Activated T-cell treated with anti-CD3 and anti-CD28 coated beads for 4 hours (primary cell): ENCODE results near the gene LMAN2.

Experiments
- DNase-seq: peaks from one replicate; pipeline ENCODE4 v3.0.0-alpha.2; 2020

The LMAN2 gene

DNA sequence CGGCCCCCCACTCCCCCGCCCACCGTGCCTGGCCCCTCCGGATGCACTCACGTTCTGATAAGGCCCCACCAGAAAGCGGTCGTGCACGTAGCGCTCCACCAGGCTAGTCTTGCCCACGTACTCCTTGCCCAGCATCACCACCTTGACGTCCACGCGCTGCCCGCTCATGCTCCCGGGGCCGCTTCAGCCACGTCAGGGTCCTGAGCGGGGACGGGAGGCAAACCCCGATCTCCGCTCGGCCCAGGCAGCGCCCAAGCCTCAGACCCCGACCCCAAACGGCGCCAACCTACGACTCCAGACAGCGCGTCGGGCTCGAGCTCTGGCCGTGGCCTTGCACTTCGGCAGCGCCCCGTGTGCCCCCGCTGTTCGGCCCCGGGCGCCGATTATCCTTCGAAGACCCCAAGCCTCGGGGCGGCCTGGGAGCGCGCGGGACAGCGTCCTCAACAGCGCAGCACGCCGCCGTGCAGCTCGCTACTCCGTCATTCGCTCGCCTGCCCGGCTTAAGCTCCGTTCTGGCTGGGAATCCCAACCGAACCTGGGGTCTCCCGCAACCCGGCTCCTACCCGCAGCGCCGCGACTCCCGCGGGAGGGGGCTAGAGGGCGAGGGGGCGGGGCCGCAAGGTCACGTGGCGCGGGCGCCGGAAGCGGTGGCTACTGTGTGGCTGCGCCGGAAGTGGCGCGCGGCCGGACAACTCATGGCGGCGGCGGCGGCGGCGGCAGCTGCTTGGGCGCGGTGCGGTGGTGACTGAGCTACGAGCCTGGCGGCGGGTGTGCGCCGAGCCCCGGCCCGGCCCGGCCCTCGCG, 48.1 kb downstream of the LMAN2 start, which contains the start of the genes PRELID1 and RAB24:
Gene PRELID1, plus strand, starts transcription at position 679 of the 804 bp plus-strand sequence. CDS start 187 bp downstream, outside the sequence.
Gene RAB24, minus strand, starts transcription at position 599 of the 804 bp plus-strand sequence. Its CDS starts 431 bp downstream, at position 168.
- DNase-seq: peak; percentile 86

DNA sequence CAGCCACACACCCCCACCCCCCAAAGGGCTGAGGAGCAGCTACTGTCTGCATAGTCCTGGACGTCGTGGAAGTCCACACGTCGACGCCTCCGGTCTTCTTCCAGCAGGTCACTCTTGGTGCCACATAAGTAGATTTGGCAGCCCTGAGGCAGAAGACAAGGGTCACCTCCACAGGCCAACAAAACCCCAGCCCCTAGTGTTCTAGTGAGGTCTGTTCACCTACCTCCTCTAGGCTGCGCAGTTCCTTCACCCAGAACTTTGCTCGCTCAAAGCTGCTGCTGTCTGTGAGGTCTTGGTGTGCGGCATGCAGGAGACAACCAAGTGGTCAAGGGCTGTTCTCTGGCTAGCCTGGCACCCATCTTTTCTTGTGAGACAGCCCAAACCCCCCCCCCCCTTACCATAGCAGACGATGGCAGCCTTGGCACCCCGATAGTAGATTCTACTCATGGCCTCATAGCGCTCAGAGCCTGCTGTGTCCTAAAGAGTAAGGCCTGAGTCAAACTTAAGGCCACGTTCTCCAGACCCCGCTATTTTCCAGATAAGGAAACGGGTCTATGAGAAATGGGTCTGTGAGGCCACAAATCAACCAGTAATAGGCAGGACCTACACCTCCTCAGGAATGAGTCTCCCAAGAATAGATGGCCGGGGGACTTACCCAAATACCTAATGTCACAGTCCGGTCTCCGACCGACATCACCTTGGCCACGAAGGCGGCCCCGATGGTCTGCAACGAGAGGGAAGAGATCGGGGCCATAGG, 48.9 kb downstream of the LMAN2 start:
- no peak for DNase-seq

DNA sequence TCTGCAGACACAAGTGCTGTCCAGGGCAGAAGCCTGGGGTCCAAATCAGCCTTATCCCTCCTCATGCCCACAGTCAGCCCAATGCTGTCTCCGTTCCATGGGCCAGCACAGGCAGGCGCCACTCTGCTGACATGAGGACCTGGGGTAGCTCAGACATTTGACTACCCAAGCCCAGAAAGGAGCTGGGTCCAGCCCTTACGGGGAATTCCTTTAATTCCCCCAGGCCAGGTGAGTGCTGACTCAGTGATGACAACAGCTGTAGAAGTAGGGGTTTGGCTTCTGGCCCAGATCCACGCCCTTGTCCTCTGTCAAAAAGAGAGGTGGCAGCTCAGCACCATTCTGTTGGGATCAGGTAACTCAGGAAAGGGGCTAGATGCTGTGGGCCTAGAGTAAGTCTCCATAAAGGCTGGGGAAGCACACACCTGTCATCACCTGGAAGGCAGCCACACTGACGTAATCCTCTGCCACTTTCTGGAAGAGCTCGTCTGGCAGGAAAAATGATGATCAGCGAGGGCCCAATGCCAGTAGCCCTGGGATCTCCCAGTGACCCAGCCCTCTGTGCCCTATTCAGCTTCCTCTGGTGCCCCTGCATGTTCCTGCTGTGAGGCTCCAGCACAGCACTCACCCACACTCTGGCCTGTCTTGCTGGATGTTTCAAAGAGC, 49.8 kb downstream of the LMAN2 start:
- DNase-seq: no peak

DNA sequence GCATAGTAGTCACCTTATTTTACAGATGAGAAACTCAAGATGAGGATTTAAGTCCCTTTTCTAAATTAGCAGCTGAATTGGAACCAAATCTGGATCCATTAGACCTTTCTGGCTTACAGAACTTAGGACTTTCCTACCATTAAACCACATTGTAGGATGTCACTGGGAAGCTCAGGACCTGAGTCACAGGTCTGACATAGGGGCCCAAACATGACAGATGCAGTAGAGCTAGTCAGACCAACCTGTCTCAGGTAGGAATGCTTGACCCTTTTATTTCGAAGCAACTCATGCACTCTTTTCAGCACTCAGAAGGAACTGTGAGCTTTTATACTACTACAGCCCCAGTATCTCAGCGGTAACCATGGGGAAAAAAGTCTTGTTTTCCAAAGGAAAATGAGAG, 50.5 kb downstream of the LMAN2 start:
- DNase-seq: no peak

DNA sequence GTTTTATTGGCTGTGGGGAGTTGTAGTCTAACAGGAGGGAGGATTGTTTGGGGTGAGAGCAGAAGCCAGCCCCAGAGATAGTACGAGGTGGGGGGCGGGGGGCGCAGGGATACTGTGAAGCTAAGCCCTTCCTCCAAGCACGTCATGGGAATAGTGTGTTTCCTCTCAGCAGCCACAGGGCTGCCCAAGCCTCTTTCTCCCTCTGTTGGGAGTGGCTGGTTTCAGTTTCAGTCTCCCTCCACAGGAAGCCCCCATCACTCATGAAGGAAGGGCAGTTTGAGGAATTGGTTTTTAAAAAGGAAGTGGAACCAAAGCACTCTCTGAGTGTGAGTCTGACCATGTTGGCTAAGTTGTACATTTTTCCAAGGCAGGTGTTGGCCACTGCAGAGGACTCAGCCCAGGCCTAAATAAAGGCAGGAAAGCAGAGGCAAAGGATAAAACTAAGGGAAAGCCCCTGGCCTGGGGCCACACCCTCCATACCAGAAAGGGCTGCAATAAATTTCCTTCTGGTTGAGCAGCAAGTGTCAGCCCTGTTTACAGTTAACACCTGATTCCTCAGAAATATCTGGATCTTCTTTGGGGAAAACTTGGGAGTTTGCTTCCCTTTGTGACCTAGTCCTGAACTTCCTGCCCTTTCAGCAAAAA, 51.1 kb downstream of the LMAN2 start:
- peak; percentile 44 for DNase-seq

DNA sequence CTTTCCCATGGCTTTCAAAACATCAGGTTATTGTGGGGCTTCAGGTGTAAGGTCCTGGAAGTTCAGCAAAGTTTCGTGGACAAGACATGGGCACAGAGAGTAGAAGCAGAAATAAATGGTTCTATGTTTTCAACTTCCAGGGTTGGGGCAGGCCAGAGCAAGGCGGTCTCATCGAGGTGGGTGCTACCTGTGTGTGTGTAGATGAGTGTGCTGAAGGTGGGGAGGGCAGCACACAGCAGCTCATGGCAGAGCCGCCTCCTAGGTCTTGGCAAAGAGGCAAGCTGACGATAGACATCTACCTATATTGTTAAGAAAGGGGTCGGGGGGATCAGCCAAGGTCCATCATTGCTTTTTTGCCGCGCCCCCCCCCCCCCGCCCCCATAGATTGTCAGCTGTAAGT, 51.8 kb downstream of the LMAN2 start:
- no peak for DNase-seq

DNA sequence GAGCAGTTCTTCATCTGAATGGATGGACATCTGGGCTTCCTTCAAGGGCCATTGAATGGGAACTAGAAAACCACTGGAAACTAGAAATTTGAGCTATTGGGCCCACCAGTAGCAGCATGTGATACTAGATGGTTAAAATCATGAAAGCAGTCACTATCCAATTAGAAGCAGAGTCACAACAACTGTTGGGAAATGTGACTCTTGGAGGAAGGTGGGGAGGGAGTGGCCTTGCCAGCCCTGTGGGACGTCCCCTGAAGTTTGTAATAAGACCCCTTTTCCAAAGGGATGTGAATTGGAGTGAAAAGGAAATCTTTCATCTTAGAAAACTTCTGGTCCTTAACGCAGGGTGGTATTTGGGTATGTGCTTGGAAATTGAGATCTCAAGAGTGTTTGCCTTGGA, 53.5 kb downstream of the LMAN2 start:
- no peak for DNase-seq

DNA sequence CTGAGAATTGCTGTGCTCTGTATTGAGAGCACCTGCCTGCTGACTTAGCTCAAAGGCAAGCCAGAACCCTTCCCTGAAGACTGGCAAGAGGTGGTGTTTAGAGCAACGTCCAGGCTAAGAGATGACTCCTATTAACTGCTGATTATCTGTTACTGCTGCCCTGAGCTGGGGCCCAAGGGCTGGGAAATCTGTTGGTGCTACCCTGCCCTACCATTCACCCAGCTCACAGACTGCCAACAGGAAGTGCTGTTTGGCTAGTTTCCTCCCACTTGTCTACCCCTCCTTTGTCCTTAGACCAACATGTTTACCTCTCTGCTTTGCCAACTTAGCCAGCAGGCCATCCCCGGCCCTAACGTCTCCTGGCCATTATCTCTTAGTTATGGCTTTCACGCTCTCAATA, 54.9 kb downstream of the LMAN2 start:
- no peak for DNase-seq

DNA sequence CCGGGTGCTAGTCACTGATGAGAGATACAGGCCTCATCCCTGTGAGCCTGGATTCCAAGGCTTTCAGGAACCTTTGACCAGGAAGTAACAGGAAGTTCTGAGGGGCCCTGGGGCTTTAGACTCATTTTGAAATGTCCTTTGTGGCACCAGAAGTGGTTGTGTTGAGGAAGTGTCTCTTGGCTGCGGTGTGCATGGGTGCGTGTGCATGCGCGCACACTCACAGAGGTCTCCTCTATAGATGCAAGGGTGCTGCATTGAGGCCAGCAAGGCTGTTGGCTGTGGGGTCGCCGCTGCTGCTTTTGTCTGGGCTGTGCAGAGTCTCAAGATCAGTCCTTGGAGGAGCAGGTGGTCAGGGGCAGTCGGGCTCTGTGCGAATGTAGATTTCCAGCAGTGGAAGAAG, 55.5 kb downstream of the LMAN2 start:
- no peak for DNase-seq

DNA sequence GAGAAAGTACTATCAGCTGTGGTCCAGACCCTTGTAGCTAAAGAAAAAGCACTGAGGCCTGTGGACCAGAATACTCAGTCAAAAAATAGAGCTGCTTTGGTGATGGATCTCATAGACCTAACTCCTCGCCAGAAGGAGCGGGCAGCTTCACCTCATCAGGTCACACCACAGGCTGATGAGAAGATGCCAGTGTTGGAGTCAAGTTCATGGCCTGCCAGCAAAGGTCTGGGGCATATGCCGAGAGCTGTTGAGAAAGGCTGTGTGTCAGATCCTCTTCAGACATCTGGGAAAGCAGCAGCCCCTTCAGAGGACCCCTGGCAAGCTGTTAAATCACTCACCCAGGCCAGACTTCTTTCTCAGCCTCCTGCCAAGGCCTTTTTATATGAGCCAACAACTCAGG, 56.8 kb downstream of the LMAN2 start:
- no peak for DNase-seq

DNA sequence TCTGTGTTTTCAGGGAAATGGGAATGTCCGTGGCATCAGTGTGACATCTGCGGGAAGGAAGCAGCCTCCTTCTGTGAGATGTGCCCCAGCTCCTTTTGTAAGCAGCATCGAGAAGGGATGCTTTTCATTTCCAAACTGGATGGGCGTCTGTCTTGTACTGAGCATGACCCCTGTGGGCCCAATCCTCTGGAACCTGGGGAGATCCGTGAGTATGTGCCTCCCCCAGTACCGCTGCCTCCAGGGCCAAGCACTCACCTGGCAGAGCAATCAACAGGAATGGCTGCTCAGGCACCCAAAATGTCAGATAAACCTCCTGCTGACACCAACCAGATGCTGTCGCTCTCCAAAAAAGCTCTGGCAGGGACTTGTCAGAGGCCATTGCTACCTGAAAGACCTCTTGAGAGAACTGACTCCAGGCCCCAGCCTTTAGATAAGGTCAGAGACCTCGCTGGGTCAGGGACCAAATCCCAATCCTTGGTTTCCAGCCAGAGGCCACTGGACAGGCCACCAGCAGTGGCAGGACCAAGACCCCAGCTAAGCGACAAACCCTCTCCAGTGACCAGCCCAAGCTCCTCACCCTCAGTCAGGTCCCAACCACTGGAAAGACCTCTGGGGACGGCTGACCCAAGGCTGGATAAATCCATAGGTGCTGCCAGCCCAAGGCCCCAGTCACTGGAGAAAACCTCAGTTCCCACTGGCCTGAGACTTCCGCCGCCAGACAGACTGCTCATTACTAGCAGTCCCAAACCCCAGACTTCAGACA, 57.5 kb downstream of the LMAN2 start:
- DNase-seq: no peak

DNA sequence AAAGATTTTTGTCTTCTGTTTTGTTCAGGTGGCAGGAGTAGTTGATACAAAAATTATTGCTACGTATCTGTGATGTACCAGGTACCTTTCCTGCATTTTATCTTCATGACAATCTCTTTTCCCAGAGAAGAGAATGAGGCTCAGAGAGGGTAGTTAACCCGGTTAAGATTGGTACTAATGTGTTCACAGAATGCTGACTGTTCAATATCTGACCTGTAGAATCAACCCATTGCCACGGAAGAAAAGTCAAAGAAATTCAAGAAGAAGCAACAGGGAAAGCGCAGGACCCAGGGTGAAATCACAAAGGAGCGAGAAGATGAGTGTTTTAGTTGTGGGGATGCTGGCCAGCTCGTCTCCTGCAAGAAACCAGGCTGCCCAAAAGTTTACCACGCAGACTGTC, 59.7 kb downstream of the LMAN2 start:
- DNase-seq: no peak

DNA sequence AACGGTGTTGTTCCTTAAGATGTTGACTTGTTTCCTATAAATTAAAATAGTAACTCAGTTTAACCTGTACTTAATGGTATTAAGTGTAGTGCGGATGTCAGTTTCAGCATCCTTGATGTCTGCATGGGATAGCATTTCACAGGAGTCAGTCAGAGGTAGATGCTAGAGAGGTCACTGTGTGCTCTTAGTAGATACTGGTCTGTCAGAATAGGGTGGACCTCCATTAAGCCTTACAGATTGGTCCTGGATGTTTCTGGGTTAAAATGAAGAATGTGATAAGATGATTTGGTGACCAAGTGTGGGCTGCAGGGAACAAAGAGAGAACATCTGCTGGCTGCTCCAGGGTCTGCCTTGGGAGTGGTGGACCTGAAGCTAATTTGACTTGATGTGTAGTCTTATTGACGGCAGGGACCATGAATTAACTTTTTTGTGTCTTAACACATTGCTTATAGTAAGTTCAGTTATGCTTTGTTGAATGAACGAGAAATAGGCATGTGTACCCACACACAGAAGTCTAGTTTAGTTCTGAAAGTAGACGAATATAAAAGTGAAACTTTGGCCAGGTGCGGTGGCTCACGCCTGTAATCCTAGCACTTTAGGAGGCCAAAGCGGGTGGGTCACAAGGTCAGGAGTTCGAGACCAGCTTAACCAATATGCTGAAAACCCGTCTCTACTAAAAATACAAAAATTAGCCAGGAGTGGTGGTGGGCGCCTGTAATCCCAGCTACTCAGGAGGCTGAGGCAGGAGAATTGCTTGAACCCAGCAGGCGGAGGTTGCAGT, 60.5 kb downstream of the LMAN2 start:
- DNase-seq: no peak

DNA sequence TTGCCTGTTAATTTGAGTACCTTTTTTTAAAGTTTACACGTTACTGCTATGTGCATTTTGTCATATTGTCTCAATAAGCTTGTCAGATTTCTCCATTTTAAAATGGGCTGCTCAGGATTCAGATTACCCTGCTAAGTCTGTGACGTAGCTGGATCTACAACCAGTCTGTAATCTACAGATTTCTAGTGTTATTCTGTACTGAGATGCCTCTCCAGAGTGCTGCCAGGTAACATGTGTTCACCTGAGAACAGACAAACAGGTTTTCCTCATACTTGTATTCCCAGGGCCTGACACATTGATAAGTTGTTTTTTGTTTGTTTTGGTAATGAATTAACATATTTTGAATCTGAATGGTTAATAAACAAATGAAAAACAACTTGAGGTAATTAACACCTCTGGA, 63.3 kb downstream of the LMAN2 start:
- no peak for DNase-seq
